Measurements from ENCODE around the gene TBXAS1.

GRCh38 chr7:140062528-140063299 is 233.7 kb downstream of the TBXAS1 start, which contains the start of gene PARP12:
- TF ChIP-seq, protein P1, sequence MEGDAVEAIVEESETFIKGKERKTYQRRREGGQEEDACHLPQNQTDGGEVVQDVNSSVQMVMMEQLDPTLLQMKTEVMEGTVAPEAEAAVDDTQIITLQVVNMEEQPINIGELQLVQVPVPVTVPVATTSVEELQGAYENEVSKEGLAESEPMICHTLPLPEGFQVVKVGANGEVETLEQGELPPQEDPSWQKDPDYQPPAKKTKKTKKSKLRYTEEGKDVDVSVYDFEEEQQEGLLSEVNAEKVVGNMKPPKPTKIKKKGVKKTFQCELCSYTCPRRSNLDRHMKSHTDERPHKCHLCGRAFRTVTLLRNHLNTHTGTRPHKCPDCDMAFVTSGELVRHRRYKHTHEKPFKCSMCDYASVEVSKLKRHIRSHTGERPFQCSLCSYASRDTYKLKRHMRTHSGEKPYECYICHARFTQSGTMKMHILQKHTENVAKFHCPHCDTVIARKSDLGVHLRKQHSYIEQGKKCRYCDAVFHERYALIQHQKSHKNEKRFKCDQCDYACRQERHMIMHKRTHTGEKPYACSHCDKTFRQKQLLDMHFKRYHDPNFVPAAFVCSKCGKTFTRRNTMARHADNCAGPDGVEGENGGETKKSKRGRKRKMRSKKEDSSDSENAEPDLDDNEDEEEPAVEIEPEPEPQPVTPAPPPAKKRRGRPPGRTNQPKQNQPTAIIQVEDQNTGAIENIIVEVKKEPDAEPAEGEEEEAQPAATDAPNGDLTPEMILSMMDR (IDR thresholded peaks at IDR 0.05; ENCODE audit: insufficient read depth, low read length, poor library complexity, severe bottlenecking) = no peak
- TF ChIP-seq EZH2phosphoT487 (conservative IDR thresholded peaks at IDR 0.05; ENCODE audit: low read length) = no peak
